ENCODE measurements around the gene SMAD3. TPM values are rescaled to one million over a fixed set of nuclear protein-coding genes. Genes with fewer than 3 reads are reported as not detected.
A peak's percentile ranks its signal among the peaks of the same experiment; 100 is the strongest.

Gene SMAD3
- total RNA-seq, 2 experiments from 2014 or later = 145 to 148 TPM

DNA sequence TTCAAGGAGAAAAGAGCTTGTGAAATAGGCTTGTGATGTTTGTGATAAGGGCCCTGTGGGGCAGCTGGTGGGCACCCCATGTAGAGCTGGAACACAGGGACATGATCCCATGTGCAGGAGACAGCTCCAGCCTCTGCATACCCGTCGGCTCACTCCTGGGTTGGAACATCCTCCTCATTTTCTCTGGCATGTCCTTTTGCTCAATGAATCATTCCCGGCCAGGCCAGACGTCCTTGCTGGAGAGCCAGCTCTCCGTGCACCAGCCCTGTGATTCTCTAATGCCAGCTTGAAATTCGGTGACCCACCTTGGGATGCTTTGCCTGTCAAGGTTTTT lies 77.3 kb downstream of the SMAD3 start:
- no peak for DNase-seq
- H3K36me3 Mint-ChIP-seq (ENCODE audit: low read depth) = peaks cover 51% of the 10 kb centered on the region
- peaks cover 93% of the 10 kb centered on the region for H3K4me1 Mint-ChIP-seq
- no peaks in the 10 kb centered on the region for H3K27me3 Mint-ChIP-seq
- H3K9me3 Mint-ChIP-seq = no peaks in the 10 kb centered on the region
- no peak overlapping the region for H3K27ac Mint-ChIP-seq
- H3K4me3 Mint-ChIP-seq = no peak overlapping the region
- ChIA-PET POLR2A (interaction anchor here (0.8 to 1.5 kb wide), 5 partner anchors 8 to 41 kb away, joined by 3 to 5 read pairs (median 4); no protein-coding TSS in a partner anchor), CTCF (no interaction called here)

DNA sequence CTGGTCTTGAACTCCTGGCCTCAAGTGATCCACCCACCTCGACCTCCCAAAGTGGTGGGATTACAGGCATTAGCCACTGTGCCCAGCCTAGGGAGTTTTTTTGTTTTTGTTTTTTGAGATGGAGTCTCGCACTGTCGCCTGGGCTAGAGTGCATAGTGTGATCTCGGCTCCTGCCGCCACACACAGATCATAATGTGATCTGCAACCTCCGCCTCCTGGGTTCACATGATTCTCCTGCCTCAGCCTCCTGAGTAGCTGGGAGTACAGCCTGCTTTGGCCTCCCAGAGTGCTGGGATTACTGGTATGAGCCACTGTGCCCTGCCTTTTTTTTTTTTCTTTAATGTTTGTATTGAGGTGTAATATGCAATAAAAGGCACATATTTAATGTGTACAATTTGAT lies 78.2 kb downstream of the SMAD3 start:
- ChIA-PET CTCF (no interaction called here), POLR2A (interaction anchor here (1.1 to 1.5 kb wide), 2 partner anchors 9 to 23 kb away, joined by 4 to 5 read pairs; no protein-coding TSS in a partner anchor)
- DNase-seq = no peak
- Mint-ChIP-seq H3K4me1 (peaks cover 95% of the 10 kb centered on the region), H3K36me3 (ENCODE audit: low read depth) (peaks cover 50% of the 10 kb centered on the region), H3K27ac (peak overlapping the region; percentile 15), H3K4me3 (no peak overlapping the region), H3K27me3 (no peaks in the 10 kb centered on the region), H3K9me3 (no peaks in the 10 kb centered on the region)

DNA sequence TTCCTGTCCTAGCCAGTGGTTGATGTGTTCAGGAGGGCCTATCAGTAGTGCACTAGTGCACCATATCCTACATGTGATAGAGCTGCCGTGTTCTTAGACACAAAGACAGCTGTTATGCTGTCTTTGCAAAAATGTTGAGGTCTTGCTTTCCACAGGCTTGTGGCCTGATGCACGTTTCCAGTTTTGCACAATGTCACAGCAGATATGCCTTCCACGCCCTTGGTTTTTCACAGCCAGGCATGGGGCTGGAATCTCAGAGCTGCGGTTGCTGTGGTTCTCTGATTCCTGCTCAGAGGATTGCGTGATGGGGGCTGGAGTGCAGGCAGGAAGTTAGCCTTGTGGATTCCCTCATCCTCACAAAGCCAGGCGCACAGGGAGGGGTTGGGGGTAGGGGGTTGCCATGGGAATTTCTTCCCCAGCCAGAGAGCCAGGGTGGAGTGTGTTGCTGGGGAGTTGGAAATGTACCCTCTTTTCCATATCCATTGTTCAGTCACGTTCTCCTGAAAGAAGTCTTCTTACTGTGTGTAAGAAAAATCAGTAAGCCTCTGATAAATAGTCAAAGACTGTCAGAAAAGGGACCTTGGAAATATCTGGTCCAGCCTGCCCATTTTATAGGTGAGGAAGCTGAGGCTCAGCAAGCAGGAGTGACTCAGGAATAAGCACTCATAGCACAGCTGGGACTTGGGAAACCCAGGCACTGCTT lies 79.4 kb downstream of the SMAD3 start:
- ChIA-PET POLR2A (interaction anchor here (0.8 to 5.8 kb wide), 5 partner anchors 9 to 106 kb away, joined by 3 to 59 read pairs (median 4); no protein-coding TSS in a partner anchor), CTCF (no interaction called here)
- Mint-ChIP-seq H3K4me1 (peaks cover 99% of the 10 kb centered on the region), H3K4me3 (no peak overlapping the region), H3K27ac (peak overlapping the region; percentile 68), H3K9me3 (no peaks in the 10 kb centered on the region), H3K27me3 (no peaks in the 10 kb centered on the region), H3K36me3 (ENCODE audit: low read depth) (peaks cover 49% of the 10 kb centered on the region)
- DNase-seq = peak; percentile 62

DNA sequence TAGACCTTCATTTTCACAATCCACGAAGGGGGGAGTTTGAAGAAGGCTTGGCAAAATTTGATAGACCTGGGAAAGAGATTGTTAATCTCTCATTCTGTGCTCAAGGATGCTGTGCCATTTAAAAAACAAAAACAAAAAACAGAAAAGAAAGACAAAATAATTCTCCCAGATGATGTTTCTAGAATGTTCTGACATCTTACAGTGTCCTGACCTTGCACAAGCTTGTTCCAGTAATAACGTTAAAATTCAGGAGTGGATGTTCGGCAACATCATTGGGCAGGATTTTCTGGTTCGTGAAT lies 79.9 kb downstream of the SMAD3 start:
- ChIA-PET POLR2A (interaction anchor here (1.2 to 5.8 kb wide), 3 partner anchors 10 to 49 kb away, joined by 5 to 59 read pairs (median 8); no protein-coding TSS in a partner anchor), CTCF (no interaction called here)
- no peaks in the 10 kb centered on the region for H3K27me3 Mint-ChIP-seq

DNA sequence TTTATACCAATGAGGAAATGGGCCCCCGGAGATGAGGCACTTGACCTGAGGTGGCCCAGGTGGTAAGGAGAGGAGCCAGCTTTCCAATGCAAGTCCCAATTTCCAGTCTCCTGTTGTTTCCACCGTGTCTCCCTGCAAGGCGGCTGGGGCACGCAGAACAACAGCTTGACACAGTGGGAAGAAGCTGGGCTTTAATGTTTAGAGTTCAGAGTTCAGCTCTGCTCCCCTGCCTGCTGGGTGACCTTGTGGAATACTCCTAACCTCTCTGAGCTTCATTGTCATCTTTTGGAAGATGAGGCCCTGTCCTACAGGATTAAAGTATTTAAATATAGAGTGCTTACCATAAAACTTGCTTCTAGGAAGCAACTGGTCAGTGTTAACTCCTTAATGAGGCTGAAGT lies 80.3 kb downstream of the SMAD3 start:
- DNase-seq = no peak
- H3K4me3 Mint-ChIP-seq = no peak overlapping the region

More for the DNA sequence above, 79.9 kb downstream of the SMAD3 start:
- no peak for DNase-seq
- Mint-ChIP-seq H3K27ac (peak overlapping the region; percentile 28), H3K9me3 (no peaks in the 10 kb centered on the region), H3K4me3 (no peak overlapping the region), H3K36me3 (ENCODE audit: low read depth) (peaks cover 45% of the 10 kb centered on the region), H3K4me1 (peaks cover 99% of the 10 kb centered on the region)

DNA sequence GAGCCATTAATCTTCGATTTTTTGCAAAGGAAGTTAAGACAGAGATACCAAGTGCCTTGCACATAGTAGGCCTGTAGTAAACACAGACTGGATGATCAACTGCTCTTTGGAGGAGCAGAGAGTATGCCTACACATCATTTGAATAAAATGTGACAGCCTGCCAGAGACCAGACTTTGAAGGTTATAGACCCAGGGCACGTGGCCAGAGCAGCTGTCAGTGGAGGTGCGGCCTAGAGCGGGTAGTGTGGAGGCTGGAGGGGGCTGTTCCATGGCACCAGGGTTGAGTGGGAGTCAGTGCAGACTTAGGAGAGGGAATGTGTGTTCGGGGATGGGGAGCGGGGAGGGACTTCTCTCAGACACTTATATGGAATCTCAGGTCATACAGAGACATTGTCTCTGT lies 80.8 kb downstream of the SMAD3 start:
- peak overlapping the region; percentile 58 for H3K27ac Mint-ChIP-seq
- ChIA-PET CTCF (no interaction called here), POLR2A (interaction anchor here (1.0 to 5.8 kb wide), 6 partner anchors 10 to 80 kb away, joined by 3 to 59 read pairs (median 6); partner anchors contain the start of gene SMAD3)
- H3K27me3 Mint-ChIP-seq = no peaks in the 10 kb centered on the region
- H3K36me3 Mint-ChIP-seq (ENCODE audit: low read depth) = peaks cover 38% of the 10 kb centered on the region
- H3K9me3 Mint-ChIP-seq = no peaks in the 10 kb centered on the region
- H3K4me1 Mint-ChIP-seq = peaks cover 96% of the 10 kb centered on the region
- peak overlapping the region; percentile 10 for H3K4me3 Mint-ChIP-seq
- no peak for DNase-seq

More for the DNA sequence above, 80.3 kb downstream of the SMAD3 start:
- Mint-ChIP-seq H3K27ac (peak overlapping the region; percentile 58), H3K36me3 (ENCODE audit: low read depth) (peaks cover 44% of the 10 kb centered on the region), H3K9me3 (no peaks in the 10 kb centered on the region), H3K27me3 (no peaks in the 10 kb centered on the region), H3K4me1 (peaks cover 98% of the 10 kb centered on the region)
- POLR2A ChIA-PET = interaction anchor here (1.0 to 5.8 kb wide), 6 partner anchors 10 to 80 kb away, joined by 3 to 59 read pairs (median 6); partner anchors contain the start of gene SMAD3
- CTCF ChIA-PET = no interaction called here

DNA sequence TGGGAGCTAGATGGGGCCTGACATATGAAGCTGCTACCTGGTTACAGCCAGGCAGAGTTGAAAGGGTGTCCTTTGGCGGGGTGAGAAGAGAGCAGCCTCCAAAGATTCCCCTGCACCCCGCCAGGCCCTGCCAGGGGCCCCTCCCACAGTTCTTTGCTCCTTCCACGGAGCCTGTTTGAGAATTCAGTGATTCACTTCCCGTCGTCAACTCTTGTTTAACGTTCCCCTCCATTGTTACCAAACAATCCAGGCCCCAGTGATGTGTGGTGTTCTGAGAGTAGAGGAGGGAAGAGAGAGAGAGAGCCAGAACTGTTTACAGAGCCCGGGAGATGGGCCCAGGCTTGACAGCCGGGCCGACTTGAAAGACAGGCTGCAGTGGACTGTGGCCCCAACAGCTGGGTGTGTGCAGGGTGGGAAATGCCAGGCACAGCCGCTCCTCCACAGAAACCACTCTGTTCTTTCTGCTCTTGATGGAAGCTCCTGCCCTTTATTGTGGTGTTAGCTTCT lies 81.5 kb downstream of the SMAD3 start:
- Mint-ChIP-seq H3K27ac (peak overlapping the region; percentile 58), H3K9me3 (no peaks in the 10 kb centered on the region), H3K4me1 (peaks cover 92% of the 10 kb centered on the region), H3K36me3 (ENCODE audit: low read depth) (peaks cover 37% of the 10 kb centered on the region), H3K27me3 (no peaks in the 10 kb centered on the region), H3K4me3 (peak overlapping the region; percentile 4)
- peak; percentile 24 for DNase-seq
- POLR2A ChIA-PET = interaction anchor here (0.8 to 5.8 kb wide), 8 partner anchors 11 to 108 kb away, joined by 3 to 59 read pairs (median 5); partner anchors contain the start of genes AAGAB, IQCH and SMAD3
- CTCF ChIA-PET = no interaction called here

DNA sequence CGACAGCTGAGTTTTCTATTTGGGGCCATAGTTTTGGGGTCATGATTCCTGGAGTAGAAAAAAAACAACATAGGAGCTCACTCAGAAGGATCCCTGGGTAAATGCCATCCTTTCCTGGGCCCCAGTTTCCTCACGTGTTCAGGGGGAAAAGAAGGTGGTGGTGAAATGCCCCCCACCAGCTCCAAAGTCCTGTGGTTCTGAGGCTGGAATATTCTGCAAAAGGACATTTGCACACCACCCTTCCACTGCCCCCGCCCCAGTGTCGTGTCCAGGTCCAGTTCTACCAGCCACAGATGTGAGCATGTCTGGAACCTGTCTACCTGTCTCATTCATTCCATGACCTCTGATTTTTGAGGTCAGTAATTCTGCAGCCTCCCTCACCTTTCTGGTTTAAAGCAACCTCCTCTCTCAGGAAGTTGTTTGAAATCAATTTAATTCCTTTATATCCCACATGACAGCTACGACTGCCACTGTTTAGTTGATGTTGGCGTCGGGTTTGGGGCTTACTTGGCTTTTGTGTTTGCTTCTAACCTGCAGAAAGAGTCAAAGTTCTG lies 82.1 kb downstream of the SMAD3 start:
- H3K4me1 Mint-ChIP-seq = peaks cover 92% of the 10 kb centered on the region
- no peak for DNase-seq
- peaks cover 38% of the 10 kb centered on the region for H3K36me3 Mint-ChIP-seq (ENCODE audit: low read depth)
- H3K9me3 Mint-ChIP-seq = no peaks in the 10 kb centered on the region
- H3K4me3 Mint-ChIP-seq = no peak overlapping the region
- H3K27ac Mint-ChIP-seq = peak overlapping the region; percentile 58
- H3K27me3 Mint-ChIP-seq = no peaks in the 10 kb centered on the region
- CTCF ChIA-PET = no interaction called here
- POLR2A ChIA-PET = interaction anchor here (0.8 to 5.8 kb wide), 6 partner anchors 12 to 107 kb away, joined by 3 to 59 read pairs (median 6); partner anchors contain the start of genes AAGAB and IQCH

DNA sequence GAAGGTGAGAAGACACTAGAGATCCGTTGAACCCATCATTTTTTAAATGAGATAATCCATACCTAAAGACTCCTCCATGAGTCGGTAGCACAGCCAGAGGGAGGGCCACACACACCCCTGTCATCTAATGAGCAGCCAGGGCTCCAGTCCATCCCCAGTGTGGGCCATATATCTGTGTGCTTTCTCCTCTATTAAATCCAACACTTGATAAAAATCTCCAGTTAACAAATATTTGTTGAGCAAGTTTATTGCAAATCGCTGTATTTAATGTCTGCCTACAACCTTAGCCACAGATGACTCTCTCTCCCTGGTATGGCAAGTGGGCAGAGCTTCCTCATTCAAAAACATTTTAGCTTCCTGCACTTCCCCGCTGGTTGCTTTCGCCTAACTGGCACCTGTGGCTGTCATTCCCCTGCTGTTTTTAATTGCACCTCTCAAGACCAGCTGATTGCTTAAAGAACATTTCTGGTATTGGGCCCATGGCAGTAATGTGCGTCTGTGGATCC lies 82.8 kb downstream of the SMAD3 start:
- ChIA-PET POLR2A (interaction anchor here (0.8 to 5.8 kb wide), 13 partner anchors 9 to 80 kb away, joined by 3 to 59 read pairs (median 5); no protein-coding TSS in a partner anchor), CTCF (interaction anchor here (0.9 kb wide), 1 partner anchor 92 kb away, joined by 4 read pairs; no protein-coding TSS in a partner anchor)
- Mint-ChIP-seq H3K27ac (peak overlapping the region; percentile 40), H3K4me1 (peaks cover 90% of the 10 kb centered on the region), H3K36me3 (ENCODE audit: low read depth) (peaks cover 35% of the 10 kb centered on the region), H3K9me3 (no peaks in the 10 kb centered on the region), H3K4me3 (no peak overlapping the region), H3K27me3 (no peaks in the 10 kb centered on the region)
- no peak for DNase-seq

DNA sequence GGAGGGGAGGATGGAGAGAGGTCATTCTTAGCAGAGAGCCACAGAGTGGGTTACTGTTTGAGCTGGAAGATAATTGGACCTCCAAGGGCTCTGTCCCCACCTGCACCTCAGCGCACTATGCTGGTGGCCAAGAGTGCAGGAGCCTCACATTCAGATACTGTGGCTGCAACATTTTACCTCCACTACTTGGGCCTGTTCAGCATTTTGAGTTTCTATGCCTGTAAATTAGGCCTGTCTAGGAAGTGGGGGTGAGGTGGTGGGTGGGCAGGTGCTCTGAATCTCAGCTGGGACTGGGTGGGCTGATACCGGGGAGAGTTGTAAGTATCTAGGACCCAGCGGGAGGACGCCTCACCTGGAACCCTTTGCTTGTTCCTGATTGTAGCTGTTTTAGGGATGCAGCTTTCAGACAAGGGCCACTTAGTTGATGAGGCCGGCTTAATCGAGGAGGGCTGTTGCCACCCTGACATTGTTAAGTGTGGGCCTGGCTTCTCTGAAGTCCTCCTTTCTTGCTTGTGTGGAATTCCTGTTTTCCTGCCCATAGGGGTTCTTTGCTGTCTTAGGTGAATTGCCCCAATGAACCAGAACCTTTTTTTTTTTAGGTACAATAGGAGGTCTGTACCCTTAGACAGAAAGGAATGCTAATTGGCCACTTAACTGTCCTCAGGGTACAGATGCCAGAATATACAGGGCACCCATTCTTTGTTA lies 83.8 kb downstream of the SMAD3 start:
- Mint-ChIP-seq H3K27ac (peak overlapping the region; percentile 12), H3K4me1 (peaks cover 84% of the 10 kb centered on the region), H3K36me3 (ENCODE audit: low read depth) (peaks cover 36% of the 10 kb centered on the region), H3K27me3 (no peaks in the 10 kb centered on the region), H3K9me3 (no peaks in the 10 kb centered on the region), H3K4me3 (no peak overlapping the region)
- no peak for DNase-seq
- POLR2A ChIA-PET = interaction anchor here (0.8 to 5.8 kb wide), 10 partner anchors 10 to 81 kb away, joined by 3 to 59 read pairs (median 6); no protein-coding TSS in a partner anchor
- CTCF ChIA-PET = interaction anchor here (1.1 kb wide), 1 partner anchor 9 kb away, joined by 3 read pairs; no protein-coding TSS in a partner anchor

DNA sequence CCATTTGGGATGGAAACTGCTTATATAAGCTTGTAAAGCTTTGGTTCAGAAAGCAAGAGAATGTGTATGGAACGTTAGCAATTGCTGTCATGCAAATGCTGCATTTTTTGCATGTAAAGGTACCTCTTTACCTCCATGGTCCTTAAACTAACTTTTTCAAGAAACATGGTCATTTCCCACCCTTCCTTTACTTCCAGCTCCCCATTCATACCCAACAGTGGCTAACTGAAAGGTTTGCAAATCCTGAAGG lies 84.3 kb downstream of the SMAD3 start:
- DNase-seq = no peak
- H3K36me3 Mint-ChIP-seq (ENCODE audit: low read depth) = peaks cover 36% of the 10 kb centered on the region
- no peaks in the 10 kb centered on the region for H3K27me3 Mint-ChIP-seq
- peak overlapping the region; percentile 53 for H3K27ac Mint-ChIP-seq
- peaks cover 81% of the 10 kb centered on the region for H3K4me1 Mint-ChIP-seq
- ChIA-PET POLR2A (interaction anchor here (1.3 to 5.8 kb wide), 8 partner anchors 10 to 81 kb away, joined by 3 to 59 read pairs (median 7); no protein-coding TSS in a partner anchor), CTCF (interaction anchor here (1.1 kb wide), 1 partner anchor 9 kb away, joined by 3 read pairs; no protein-coding TSS in a partner anchor)
- H3K9me3 Mint-ChIP-seq = no peaks in the 10 kb centered on the region
- H3K4me3 Mint-ChIP-seq = no peak overlapping the region

DNA sequence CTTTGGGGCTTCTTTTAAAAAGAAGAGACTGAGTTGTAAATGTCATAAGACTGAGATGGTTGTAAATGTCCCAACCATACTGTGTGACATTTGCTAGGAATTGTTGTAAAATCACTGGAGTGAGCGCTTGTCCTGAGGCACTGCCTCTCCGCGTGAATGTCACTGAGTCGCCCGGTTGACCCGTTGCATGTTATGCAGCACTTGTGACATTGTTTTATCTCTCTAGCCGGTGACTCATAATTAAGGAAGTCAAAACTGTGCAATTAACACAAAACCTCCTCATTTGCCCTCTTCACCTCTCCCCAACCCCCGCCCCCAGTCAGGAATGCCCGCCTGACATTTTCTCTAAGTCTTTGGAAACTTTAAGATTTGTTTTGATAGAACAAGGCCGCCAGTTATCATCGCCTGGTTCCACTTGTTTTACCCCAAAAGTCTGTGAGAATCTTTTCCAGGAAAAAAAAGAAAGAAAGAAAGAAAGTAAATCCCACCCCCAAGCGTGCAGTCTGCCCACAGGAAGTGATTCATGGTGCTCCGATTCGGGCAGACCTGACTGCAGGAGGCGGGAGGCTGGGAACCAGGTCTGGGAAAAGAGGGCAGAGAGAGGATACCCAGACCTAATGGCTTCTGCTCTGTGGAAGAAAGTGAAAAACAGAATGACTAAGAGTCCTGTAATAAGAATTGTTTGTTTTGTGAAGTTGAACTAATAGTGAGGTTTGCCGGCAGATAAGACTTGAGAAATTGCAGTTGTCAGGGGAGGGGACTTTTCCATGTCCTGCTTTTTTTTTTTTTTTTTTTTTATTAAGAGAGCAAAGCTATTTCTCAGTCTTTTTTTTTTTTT lies 84.8 kb downstream of the SMAD3 start:
- peak overlapping the region; percentile 33 for H3K4me3 Mint-ChIP-seq
- POLR2A ChIA-PET = interaction anchor here (1.6 to 5.8 kb wide), 6 partner anchors 11 to 82 kb away, joined by 5 to 59 read pairs (median 9); no protein-coding TSS in a partner anchor
- H3K36me3 Mint-ChIP-seq (ENCODE audit: low read depth) = peaks cover 37% of the 10 kb centered on the region
- no peaks in the 10 kb centered on the region for H3K9me3 Mint-ChIP-seq
- no peaks in the 10 kb centered on the region for H3K27me3 Mint-ChIP-seq
- peak overlapping the region; percentile 53 for H3K27ac Mint-ChIP-seq
- CTCF ChIA-PET = interaction anchor here (0.6 to 0.7 kb wide), 3 partner anchors 77 to 242 kb away, joined by 3 read pairs; no protein-coding TSS in a partner anchor
- peaks cover 75% of the 10 kb centered on the region for H3K4me1 Mint-ChIP-seq
- peak; percentile 48 for DNase-seq
